PFSK-1 (cell line): ENCODE measurements around the gene ARL4C.

ENCODE experiments used
- FOXP2 ChIP-seq: optimal IDR thresholded peaks from 2 replicates; pipeline ENCODE3; 2011; ENCODE audit warnings: borderline replicate concordance, control low read depth, inconsistent platforms; ENCODE audit not compliant: insufficient read depth; ENCODE audit errors: extremely low read length, extremely low read depth
- POLR2AphosphoS5 ChIP-seq: IDR thresholded peaks from 2 replicates; pipeline ENCODE4 v1.6.1; 2012; ENCODE audit warnings: low read depth, mild to moderate bottlenecking, control low read depth, low read length, moderate library complexity
- REST ChIP-seq, 2 experiments: IDR thresholded peaks; 2 replicates each; pipeline versions ENCODE4 v1.6.1 to v1.8.0; 2011 to 2012; ENCODE audit warnings: low read depth in 2 of 2, low read length in 2 of 2, control low read depth in 1 of 2, inconsistent platforms in 1 of 2, mild to moderate bottlenecking in 1 of 2, moderate library complexity in 1 of 2; ENCODE audit not compliant: insufficient read depth in 1 of 2
- SIN3A ChIP-seq: IDR thresholded peaks from 2 replicates; pipeline ENCODE4 v1.6.1; 2012; ENCODE audit warnings: mild to moderate bottlenecking, low read length, moderate library complexity, borderline replicate concordance; ENCODE audit not compliant: insufficient read depth
- TAF1 ChIP-seq: IDR thresholded peaks from 2 replicates; pipeline ENCODE4 v1.6.1; 2012; ENCODE audit warnings: low read length, control low read depth, borderline replicate concordance; ENCODE audit not compliant: insufficient read depth

The ARL4C gene

GRCh38 chr2:234468503-234468902, 28.4 kb downstream of the ARL4C start:
- no peak for TF ChIP-seq POLR2AphosphoS5
- TF ChIP-seq FOXP2 = no peak
- TF ChIP-seq SIN3A = no peak
- no peak for TF ChIP-seq TAF1
- TF ChIP-seq REST (IDR thresholded peaks at IDR 0.05; ENCODE audit: insufficient read depth in 1 of 2, low read depth in 2 of 2, low read length in 2 of 2) = no peak

GRCh38 chr2:234467289-234467688, 29.6 kb downstream of the ARL4C start:
- no peak for TF ChIP-seq FOXP2
- TF ChIP-seq POLR2AphosphoS5 = no peak
- TF ChIP-seq TAF1 = no peak
- TF ChIP-seq SIN3A = no peak
- TF ChIP-seq REST (IDR thresholded peaks at IDR 0.05; ENCODE audit: insufficient read depth in 1 of 2, low read depth in 2 of 2, low read length in 2 of 2) = no peak

GRCh38 chr2:234464291-234464645, 32.6 kb downstream of the ARL4C start:
- TF ChIP-seq TAF1 = no peak
- no peak for TF ChIP-seq POLR2AphosphoS5
- TF ChIP-seq SIN3A = no peak
- no peak for TF ChIP-seq REST (IDR thresholded peaks at IDR 0.05; ENCODE audit: insufficient read depth in 1 of 2, low read depth in 2 of 2, low read length in 2 of 2)
- no peak for TF ChIP-seq FOXP2

- TF ChIP-seq FOXP2 (no peak), TAF1 (no peak), SIN3A (no peak), REST (IDR thresholded peaks at IDR 0.05; ENCODE audit: insufficient read depth in 1 of 2, low read depth in 2 of 2, low read length in 2 of 2) (no peak), POLR2AphosphoS5 (no peak)
Observed at GRCh38 chr2:234463626-234464290, 33.1 kb downstream of the ARL4C start.
